NCI-H69 (cell line): Measurements from ENCODE around the gene ABCC10.
A peak's percentile ranks its signal among the peaks of the same experiment; 100 is the strongest.
"Not testable (repeated sequence)": the region's sequence is repeated elsewhere in the genome, so short reads cannot be mapped to it uniquely, and the experiment has no call there.

Source experiments
- DNase-seq: peaks from one replicate; lab custom pipeline; 2025; lab: John Stamatoyannopoulos, UW

ABCC10 gene

DNA sequence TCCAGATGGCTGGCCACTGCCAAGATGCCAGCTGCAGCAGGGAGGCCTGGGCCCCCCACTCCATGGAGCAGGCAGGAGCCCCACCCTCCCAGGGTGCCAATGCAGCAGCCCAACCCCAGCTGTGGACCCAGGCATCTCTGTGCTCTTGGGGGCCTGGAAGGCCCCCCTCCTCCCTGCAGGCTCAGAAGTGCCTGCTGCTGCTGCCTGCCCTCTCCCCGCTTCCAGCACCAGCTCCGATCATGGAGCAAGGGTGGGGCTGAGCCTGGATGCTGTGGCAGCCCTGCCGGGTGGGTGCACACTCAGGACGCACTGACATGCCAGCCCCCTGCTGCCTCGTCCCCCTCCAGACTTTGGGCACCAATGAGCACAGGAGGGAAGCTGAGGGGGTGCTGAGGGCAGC, 14.8 kb upstream of the ABCC10 start:
- no peak for DNase-seq

DNA sequence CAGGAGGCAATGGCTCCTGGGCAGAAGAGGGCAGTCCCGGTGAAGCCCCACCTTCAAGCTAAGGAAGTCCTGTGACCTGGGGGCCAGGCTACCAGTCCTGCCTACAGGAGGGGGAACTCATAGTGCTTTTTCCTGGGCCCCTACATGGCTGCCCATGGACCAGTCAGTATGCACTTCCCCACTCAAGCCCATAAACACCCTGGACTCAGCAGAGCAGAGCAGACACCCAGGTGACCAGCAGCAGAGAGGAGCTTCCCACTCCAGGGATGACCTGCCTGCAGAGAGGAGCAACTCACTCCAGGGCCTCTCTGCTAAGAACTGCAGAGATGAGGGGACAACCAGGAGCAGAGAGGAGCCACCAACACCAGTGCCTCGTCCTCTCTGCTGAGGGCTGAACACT, 14.3 kb upstream of the ABCC10 start:
- no peak for DNase-seq

DNA sequence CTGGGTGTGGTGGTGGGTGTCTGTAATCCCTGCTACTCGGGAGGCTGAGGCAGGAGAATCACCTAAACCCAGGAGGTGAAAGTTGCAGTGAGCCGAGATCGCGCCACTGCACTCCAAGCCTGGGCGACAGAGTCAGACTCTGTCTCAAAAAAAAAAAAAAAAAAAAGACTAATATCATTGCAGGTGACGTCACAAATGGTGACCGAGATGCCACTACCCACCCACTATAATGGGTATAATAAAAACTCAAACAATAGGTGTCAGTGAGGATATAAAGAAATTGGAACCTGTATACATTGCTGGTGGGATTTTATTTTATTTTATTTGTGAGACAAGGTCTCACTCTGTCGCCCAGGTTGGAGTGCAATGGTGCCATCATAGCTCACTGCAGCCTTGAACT, 12.1 kb upstream of the ABCC10 start:
- DNase-seq = not testable (repeated sequence)

DNA sequence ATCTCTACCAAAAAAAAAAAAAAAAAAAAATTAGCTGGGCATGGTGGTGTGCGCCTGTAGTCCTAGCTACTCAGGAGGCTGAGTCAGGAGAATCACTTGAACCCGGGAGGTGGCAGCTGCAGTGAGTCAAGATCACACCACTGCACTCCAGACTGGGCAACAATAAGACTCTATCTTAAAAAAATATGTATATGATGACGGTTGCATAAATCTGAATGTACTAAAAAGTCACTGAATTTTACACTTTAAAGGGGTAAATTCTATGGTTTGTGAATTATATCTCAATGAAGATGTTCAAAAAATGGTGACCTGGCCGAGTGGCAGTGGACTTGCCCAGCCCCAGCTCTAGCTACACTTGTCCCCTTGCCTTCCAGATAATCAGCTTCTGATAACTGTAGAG, 10.4 kb upstream of the ABCC10 start:
- no peak for DNase-seq

DNA sequence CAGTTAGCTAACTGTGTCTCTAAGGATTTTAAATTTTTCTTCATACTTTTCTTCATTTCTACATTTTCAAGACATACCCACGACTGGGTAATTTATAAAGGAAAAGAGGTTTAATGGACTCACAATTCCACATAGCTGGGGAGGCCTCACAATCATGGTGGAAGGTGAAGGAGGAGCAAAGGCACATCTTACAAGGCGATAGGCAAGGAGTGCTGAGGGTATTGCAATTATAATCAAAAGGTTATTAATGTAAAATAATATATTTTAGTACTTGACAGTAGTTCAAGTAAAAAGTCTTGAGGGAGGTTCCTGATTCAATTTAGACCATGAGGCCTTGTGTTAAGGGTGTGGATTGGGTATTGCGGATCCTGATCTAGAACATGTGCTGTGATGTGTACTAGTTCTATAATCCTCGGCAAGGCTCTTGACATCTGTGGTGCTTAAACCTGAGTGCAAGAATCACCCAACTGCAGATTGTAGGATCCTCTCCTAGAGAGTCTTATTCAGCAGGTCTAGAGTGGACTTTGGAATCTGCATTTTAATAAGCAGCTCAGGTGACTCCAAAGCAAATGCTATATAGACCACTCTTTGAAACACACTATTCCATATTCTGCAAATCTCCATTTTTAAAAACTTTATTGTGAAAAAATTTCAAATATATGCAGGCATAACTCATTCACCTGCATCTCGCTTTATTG, 7.2 kb upstream of the ABCC10 start:
- DNase-seq = no peak

DNA sequence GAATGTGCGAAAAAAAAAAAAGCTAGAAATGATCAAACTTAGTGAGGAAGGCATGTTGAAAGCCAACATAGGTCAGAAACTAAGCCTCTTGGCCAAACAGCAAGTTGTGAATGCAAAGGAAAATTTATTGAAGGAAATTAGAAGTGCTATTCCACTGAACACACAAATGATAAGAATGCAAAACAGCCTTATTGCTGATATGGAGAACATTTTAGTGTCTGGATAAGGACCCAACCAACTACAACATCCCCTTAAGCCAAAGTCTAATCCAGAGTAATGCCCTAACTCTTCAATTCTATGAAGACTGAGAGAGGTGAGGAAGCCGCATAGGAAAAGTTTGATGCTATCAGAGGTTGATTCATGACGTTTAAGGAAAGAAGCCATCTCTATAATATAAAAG, 5.5 kb upstream of the ABCC10 start:
- no peak for DNase-seq

DNA sequence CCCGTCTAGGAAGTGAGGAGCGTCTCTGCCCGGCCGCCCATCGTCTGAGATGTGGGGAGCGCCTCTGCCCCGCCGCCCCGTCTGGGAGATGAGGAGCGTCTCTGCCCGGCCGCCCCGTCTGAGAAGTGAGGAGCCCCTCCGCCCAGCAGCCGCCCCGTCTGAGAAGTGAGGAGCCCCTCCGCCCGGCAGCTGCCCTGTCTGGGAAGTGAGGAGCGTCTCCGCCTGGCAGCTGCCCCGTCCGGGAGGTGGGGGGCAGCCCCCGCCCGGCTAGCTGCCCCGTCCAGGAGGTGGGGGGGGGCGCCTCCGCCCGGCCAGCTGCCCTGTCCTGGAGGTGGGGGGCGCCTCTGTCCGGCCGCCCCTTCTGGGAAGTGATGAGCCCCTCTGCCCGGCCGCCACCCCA, 2.3 kb upstream of the ABCC10 start:
- DNase-seq = not testable (repeated sequence)

DNA sequence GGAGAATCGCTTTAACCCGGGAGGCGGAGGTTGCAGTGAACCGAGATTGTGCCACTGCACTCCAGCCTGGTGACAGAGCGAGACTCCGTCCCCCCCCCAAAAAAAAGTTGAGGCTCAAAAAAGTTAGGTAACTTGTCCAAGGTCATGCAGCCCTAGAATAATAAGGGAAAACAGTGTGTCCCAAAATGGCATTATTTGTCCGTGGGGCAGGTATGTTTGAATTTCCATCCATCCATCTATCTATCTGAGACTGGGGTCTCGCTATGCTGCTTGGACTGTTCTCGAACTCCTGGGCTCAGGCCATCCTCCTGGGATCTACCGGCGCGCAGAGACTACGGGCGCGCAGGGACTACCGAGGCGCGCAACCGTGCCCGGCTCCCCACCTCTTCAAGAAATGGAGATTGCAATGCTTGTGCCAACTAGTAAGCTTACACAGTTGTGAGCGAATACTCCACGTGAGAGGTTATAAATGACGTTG, 374 bp upstream of the ABCC10 start:
- no peak for DNase-seq

DNA sequence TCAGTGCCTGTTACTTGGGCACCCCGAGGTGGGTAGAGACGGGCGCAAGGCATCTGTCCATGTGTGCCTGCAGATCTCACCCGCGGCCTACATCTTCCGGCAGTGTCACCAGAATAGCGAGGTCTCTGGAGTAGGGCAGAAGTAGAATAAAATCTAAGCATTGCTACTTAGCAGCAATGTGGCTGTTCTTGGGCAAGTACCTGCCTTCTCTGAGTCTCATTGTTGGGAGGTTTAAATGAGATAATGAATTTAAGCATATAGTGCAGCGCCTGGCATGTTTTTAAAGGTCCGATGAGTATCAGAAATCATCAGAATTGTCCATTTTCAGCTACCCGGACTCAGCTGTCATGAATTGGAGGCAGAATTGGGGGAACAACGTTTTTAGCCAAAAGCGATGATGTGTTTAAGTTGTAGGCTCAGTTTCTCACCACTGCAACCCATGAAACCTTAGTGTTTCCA, 800 bp downstream of the ABCC10 start:
- no peak for DNase-seq

DNA sequence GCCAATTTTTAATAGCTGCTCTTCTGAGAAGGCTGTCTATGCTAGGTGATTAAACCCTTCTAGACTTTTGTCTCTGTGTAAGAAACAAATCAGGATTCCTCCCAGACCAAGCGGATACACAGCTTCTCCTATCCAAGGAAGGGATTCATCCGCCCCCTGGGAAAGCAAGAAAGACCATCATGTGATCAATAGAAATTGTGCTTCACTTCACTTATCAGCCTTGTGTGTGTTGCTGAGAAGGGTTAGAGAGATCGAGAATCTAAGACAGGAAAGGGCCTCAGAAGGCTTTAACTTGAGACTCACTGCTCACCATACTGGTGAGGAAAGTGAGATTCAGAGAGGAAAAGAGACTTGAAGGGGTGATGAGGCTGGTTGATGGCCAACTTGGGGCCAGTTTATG, 1.5 kb downstream of the ABCC10 start:
- DNase-seq = no peak

DNA sequence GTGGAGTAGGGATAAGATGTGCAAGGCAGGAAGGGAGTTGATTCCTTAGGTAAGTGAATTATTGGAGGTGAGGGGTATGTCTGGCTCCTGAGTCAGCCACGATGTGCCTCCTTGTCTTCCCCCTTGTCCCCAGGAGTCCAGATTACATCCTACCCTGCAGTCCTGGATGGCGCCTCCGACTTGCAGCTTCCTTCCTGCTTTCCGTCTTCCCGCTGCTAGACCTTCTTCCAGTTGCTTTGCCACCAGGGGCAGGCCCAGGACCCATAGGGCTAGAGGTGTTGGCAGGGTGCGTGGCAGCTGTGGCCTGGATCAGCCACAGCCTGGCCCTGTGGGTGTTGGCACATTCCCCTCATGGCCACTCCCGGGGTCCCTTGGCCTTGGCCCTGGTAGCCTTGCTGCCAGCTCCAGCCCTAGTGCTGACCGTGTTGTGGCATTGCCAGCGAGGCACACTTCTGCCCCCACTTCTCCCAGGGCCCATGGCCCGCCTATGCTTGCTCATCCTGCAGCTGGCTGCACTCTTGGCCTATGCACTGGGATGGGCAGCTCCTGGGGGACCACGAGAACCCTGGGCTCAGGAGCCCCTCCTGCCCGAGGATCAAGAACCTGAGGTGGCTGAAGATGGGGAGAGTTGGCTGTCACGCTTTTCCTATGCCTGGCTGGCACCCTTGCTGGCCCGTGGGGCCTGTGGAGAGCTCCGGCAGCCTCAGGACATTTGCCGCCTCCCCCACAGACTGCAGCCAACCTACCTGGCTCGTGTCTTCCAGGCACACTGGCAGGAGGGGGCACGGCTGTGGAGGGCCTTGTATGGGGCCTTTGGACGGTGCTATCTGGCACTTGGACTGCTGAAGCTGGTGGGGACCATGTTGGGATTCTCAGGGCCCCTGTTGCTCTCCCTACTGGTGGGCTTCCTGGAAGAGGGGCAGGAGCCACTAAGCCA, 4.9 kb downstream of the ABCC10 start:
- DNase-seq = no peak

DNA sequence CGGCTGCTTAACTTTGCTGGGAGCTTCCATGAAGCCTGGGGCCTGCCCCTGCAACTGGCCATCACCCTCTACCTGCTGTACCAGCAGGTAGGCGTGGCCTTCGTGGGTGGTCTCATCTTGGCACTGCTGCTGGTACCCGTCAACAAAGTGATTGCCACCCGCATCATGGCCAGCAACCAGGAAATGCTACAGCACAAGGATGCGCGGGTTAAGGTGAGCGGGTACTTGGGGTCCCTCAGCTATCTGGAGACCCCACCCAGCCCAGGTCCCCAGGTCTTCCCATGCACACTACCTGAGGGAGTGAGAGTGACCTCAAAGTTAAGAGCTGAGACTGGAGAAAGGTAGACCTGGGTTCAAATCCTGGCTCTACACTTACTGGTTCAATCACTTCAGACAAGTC, 5.8 kb downstream of the ABCC10 start:
- DNase-seq = no peak

DNA sequence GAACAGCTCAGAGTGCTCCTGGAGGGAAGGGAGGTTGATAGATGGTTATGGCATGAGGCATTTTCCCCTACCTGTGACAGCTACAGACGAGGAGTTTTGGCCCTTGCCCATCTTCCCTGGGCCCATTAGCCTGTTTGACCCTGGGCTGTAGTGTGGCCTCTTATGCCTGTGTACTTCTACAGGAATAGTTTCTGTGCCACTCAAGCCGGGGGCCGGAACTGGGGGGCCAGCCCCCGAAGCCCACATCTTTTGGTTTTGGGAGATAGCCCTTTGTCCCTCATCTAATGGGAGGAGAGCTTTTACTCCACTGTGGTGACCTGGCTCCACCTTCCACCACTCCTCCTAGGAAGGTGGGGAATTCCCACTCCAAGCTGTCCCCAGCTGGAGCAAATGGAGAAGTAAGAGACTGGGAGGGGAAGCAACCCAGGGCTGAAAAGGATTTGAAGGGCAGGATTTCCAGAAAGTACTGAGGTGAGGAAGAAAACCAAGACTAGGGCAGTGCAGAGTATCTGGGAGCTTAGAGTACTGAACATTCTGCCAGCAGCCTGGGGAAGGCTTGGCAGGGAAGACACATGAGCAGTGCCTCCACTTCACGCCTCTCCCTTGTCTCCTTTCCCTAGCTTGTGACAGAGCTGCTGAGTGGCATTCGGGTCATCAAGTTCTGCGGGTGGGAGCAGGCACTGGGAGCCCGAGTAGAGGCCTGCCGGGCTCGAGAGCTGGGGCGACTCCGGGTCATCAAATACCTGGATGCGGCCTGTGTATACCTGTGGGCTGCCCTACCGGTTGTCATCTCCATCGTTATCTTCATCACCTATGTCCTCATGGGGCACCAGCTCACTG, 6.9 kb downstream of the ABCC10 start:
- DNase-seq = no peak

DNA sequence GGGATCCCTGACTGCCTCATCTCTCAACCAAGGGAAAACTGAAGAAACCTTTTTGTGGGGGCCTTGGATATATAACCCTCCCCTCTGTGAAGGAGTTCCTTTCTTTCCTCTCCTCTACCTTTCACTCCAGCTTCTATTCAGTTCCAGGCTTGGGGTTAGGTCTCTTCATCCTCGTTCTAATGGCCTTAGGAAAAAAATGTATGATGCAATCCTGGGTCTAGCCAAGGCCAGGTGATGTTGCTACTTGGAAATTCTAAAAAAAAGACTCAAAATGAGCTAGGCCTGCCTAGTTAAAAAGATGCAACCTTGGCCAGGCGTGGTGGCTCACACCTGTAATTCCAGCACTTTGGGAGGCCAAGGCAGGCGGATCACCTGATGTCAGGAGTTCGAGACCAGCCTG, 7.6 kb downstream of the ABCC10 start:
- no peak for DNase-seq

DNA sequence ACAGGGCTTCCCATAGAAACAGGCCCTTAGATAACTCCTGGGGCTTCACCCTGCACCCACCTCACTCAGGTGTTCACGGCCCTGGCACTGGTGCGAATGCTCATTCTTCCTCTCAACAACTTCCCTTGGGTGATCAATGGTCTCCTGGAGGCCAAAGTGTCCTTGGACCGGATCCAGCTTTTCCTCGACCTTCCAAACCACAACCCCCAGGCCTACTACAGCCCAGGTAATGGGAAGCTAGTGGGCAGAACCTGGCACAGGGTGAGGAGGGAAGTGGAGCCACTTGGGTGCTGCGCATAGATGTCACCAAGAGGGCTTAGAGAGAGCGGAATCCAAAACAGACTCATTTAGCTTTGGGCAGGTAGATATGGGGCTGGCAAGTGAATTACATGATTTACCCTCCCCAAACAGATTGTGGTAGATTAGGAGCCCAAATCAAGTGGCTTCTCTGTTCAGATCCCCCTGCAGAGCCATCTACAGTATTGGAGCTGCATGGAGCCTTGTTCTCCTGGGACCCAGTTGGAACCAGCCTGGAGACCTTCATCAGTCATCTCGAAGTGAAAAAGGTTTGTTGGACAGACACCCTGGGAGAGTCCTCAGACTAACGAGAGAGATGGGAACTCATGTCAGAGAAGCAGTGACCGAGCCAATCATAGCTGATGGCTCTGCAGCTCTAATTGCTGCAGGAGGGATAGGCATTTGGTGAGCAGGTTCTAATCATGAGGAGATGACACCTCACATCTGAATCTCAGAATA, 8.5 kb downstream of the ABCC10 start:
- no peak for DNase-seq

DNA sequence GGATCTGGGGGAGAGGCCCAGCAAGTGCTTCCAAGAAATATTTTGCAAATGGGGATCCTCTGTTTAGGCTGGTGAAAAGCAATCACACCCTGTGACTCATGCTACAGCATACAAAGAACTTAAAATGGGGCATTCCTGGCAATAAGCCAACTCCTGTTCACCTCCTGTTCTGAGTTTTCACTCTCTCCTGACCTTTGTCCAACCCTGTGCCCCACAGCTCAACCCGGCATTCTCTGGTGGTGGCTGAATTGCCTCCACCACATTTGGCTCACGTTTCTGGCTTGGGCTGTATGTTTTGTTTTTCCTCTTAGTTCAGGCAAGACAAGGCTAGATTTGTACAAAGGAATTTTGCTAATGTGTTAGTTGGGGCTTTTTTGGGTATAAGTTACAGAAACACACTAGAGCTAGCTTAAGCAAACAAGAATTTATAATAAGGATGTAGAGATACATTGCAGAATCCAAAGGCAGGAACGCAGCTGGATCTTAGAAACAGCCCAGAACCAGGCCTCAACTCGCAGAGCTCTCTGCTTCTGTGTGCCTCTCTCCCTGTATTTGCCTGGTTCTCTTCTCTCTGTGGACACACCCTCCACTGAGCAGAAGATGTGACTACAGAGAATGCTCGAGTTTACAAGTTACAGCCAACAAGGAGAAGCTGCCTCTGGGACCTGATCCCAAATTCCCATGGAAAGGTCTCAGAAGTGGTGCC, 9.4 kb downstream of the ABCC10 start:
- DNase-seq = peak; percentile 43

DNA sequence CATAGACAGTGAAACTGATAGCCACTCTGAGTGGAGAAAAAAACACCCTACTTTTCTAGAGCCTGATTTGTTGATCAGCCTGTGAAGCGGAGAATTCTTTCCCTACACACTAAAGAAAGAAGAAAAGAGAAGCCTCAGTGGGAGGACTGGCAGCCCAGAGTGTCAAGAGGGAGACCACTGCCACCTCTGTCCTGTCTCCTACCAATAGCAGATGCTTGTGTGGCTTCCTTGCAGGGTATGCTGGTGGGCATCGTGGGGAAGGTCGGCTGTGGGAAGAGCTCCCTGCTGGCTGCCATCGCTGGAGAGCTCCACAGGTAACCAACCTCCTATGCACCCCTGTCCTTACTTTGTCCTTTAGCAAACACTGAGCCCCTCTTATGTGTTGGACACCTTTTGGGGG, 10.4 kb downstream of the ABCC10 start:
- no peak for DNase-seq

DNA sequence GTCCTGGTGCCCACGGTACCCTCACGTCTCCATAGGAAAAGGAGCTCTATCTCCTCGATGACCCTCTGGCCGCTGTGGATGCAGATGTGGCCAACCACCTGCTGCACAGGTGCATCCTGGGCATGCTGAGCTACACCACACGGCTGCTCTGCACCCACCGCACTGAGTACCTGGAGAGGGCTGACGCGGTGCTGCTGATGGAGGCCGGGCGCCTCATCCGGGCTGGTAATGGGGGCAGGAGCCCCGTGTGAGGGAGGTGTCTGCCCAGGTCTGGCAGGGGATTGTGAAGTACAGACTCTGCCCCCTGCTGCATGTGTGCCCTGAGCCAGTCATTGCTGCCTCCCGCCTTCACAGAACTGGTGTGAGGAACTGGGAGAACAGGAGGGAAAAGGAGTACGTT, 15.6 kb downstream of the ABCC10 start:
- no peak for DNase-seq

DNA sequence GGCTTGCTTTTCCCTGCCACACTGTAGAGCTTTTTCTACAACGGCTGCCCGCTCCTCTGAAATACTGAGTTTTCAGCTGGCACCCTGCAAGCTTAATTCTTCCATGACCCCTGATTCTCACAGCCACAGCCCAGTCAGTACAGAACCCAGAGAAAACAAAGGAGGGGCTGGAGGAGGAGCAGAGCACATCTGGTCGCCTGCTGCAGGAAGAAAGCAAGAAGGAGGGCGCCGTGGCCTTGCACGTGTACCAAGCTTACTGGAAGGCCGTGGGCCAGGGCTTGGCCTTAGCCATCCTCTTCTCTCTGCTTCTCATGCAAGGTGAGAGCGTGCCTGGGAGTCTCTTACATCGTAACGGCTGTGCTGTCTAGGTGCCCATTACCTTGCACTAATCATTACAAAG, 16.7 kb downstream of the ABCC10 start:
- DNase-seq = no peak

DNA sequence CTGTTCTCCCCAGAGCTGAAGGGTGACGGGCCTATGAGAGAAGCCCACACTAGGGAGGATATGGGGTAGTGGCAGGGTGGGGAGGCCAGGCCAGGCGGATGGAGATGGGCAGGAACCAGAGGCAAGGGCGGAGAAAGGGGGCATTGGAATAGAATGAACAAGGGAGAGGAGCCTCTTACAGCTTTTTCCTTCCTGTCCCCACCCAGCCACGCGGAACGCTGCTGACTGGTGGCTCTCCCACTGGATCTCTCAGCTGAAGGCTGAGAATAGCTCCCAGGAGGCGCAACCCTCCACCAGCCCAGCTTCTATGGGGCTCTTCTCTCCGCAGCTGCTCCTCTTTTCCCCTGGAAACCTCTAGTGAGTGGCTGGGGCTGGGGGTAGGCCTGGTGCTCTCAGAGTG, 17.2 kb downstream of the ABCC10 start:
- DNase-seq = no peak

DNA sequence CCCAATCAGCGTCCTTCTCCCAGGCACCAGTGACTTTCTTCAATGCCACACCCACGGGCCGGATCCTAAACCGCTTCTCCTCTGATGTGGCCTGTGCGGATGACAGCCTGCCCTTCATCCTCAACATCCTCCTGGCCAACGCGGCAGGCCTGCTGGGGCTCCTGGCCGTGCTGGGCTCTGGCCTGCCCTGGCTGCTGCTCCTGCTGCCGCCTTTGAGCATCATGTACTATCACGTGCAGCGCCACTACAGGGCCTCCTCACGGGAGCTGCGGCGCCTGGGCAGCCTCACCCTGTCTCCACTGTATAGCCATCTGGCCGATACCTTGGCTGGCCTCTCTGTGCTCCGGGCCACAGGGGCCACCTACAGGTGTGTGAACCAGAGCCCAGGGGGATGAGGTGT, 18.2 kb downstream of the ABCC10 start:
- no peak for DNase-seq
